ENCODE measurements around the gene ZNF91.

Gene ZNF91

GRCh38 chr19:23309926-23310325 is 85.3 kb downstream of the ZNF91 start:
- TF ChIP-seq ZNF37A (tag by site-specific recombination; IDR thresholded peaks at IDR 0.05) (no peak), ZNF501 (tag by site-specific recombination; IDR thresholded peaks at IDR 0.05) (no peak), OVOL3 (tag by site-specific recombination; IDR thresholded peaks at IDR 0.05) (no peak), ZNF248 (tag by site-specific recombination; IDR thresholded peaks at IDR 0.05) (no peak), CTCF (tag by site-specific recombination; IDR thresholded peaks at IDR 0.05) (no peak), KLF10 (tag by site-specific recombination; IDR thresholded peaks at IDR 0.05) (no peak), OSR2 (tag by site-specific recombination; IDR thresholded peaks at IDR 0.05) (no peak), MEIS1 (CRISPR knock-in tag; IDR thresholded peaks at IDR 0.05; ENCODE audit: borderline replicate concordance) (no peak), ZSCAN30 (tag by site-specific recombination; IDR thresholded peaks at IDR 0.05) (no peak)
- Histone ChIP-seq H3K4me3 (ENCODE audit: low read depth, low read length) (no peak overlapping the region), H3K27ac (ENCODE audit: extremely low read depth, low read depth, low read length) (no peak overlapping the region), H3K9me3 (ENCODE audit: control insufficient read depth, insufficient read depth, low read depth, low read length) (no peaks in the 10 kb centered on the region), H3K36me3 (ENCODE audit: control insufficient read depth in 2 of 2, insufficient read depth in 1 of 2, low read length in 2 of 2) (no peaks in the 10 kb centered on the region), H3K4me1 (ENCODE audit: control insufficient read depth, insufficient read depth, low read length) (no peaks in the 10 kb centered on the region)
- CTCF ChIA-PET = no interaction called here
- POLR2A ChIA-PET = no interaction called here

GRCh38 chr19:23305555-23305954 is 89.7 kb downstream of the ZNF91 start:
- ChIA-PET POLR2A (no interaction called here), CTCF (no interaction called here)
- Histone ChIP-seq H3K9me3 (ENCODE audit: control insufficient read depth, insufficient read depth, low read depth, low read length) (no peaks in the 10 kb centered on the region), H3K4me1 (ENCODE audit: control insufficient read depth, insufficient read depth, low read length) (no peaks in the 10 kb centered on the region), H3K36me3 (ENCODE audit: control insufficient read depth in 2 of 2, insufficient read depth in 1 of 2, low read length in 2 of 2) (no peaks in the 10 kb centered on the region), H3K27ac (ENCODE audit: extremely low read depth, low read depth, low read length) (no peak overlapping the region), H3K4me3 (ENCODE audit: low read depth, low read length) (no peak overlapping the region)
- TF ChIP-seq PRDM10 (tag by site-specific recombination; IDR thresholded peaks at IDR 0.05) (no peak), ZFP37 (tag by site-specific recombination; IDR thresholded peaks at IDR 0.05) (no peak), ZNF211 (tag by site-specific recombination; IDR thresholded peaks at IDR 0.05; ENCODE audit: low read depth) (no peak), ZNF274 (IDR thresholded peaks at IDR 0.05; ENCODE audit: low read length) (no peak), ZNF274 (tag by site-specific recombination; IDR thresholded peaks at IDR 0.05; ENCODE audit: borderline replicate concordance) (no peak), ZNF132 (tag by site-specific recombination; IDR thresholded peaks at IDR 0.05; ENCODE audit: borderline replicate concordance) (no peak), ZNF391 (tag by site-specific recombination; IDR thresholded peaks at IDR 0.05; ENCODE audit: borderline replicate concordance, low read depth) (no peak), PATZ1 (tag by site-specific recombination; IDR thresholded peaks at IDR 0.05) (no peak), ZNF23 (tag by site-specific recombination; IDR thresholded peaks at IDR 0.05; ENCODE audit: borderline replicate concordance) (no peak), ZNF138 (tag by site-specific recombination; IDR thresholded peaks at IDR 0.05; ENCODE audit: borderline replicate concordance) (no peak), ZNF175 (tag by site-specific recombination; IDR thresholded peaks at IDR 0.05) (no peak), ZNF768 (tag by site-specific recombination; IDR thresholded peaks at IDR 0.05) (no peak), PRDM4 (tag by site-specific recombination; IDR thresholded peaks at IDR 0.05) (no peak), ZNF626 (tag by site-specific recombination; IDR thresholded peaks at IDR 0.05) (no peak), ZSCAN4 (tag by site-specific recombination; IDR thresholded peaks at IDR 0.05) (no peak), ZNF311 (tag by site-specific recombination; IDR thresholded peaks at IDR 0.05; ENCODE audit: borderline replicate concordance) (no peak), HOXD13 (CRISPR knock-in tag; IDR thresholded peaks at IDR 0.05; ENCODE audit: borderline replicate concordance) (no peak)

Data from HEK293 (cell line).